Tibial nerve (tissue), 4 donors: ENCODE data around the gene KAT6B. TPM values are rescaled to one million over a fixed set of nuclear protein-coding genes. Genes with fewer than 3 reads are reported as not detected.
A peak's percentile ranks its signal among the peaks of the same experiment; 100 is the strongest.

Experiments
- DNase-seq, 2 donors: peaks; one replicate each; pipeline ENCODE4 v3.0.0-alpha.2; 2019; ENCODE audit warnings: low spot score in 2 of 2
- H3K27ac ChIP-seq, 4 donors: fragments of 200-600 bp; sonication (generic) in 3 of 4; one replicate each; pipeline ENCODE4 v1.5.1; 2017 to 2019; ENCODE audit warnings: mild to moderate bottlenecking in 1 of 4
- H3K27me3 ChIP-seq, 2 donors: fragments of 200-600 bp; sonication (generic) in 1 of 2; one replicate each; pipeline versions ENCODE4 v1.5.1 to v1.6.0; 2017 to 2019
- H3K36me3 ChIP-seq, 3 donors: fragments of 200-600 bp; sonication (generic); one replicate each; pipeline ENCODE4 v1.5.1; 2018 to 2019
- H3K4me1 ChIP-seq, 4 donors: fragments of 200-600 bp; sonication (generic) in 3 of 4; one replicate each; pipeline ENCODE4 v1.5.1; 2017 to 2019
- H3K4me3 ChIP-seq, 4 donors: fragments of 200-600 bp; sonication (generic) in 3 of 4; one replicate each; pipeline ENCODE4 v1.5.1; 2017 to 2019; ENCODE audit warnings: mild to moderate bottlenecking in 1 of 4, moderate library complexity in 1 of 4
- H3K9me3 ChIP-seq, 4 donors: fragments of 200-600 bp; sonication (generic) in 3 of 4; one replicate each; pipeline ENCODE4 v1.5.1; 2017 to 2019
- EP300 ChIP-seq, 2 donors: sonication (generic); formaldehyde crosslinking; IDR thresholded peaks; one replicate each; pipeline ENCODE4 v1.6.1; 2017; ENCODE audit warnings: antibody characterized with exemption in 2 of 2, mild to moderate bottlenecking in 1 of 2
- POLR2A ChIP-seq, 2 donors: fragments of 450-650 bp; IDR thresholded peaks; one replicate each; pipeline ENCODE4 v1.6.1; 2017; ENCODE audit warnings: antibody characterized with exemption in 2 of 2, mild to moderate bottlenecking in 2 of 2, moderate library complexity in 2 of 2
- WGBS, 2 donors: methylation state at CpG; one replicate each; pipeline ENCODE4 v1.1.5; 2018; 5-methylcytosine and 5-hydroxymethylcytosine counted together
- total RNA-seq, 4 donors: library from RNA; depleted of rRNA; stranded (reverse); fragments of >200 nt; gene quantifications; one replicate each; pipeline ENCODE4 v1.1.0, GENCODE V29; 2016
- TF ChIP-seq, protein P1 (sequence below), 5 experiments: fragments of 200-600 bp in 3 of 5; fragments of 450-650 bp in 2 of 5; sonication (generic) in 3 of 5; IDR thresholded peaks; one replicate each; pipeline ENCODE4 v1.5.1; 2016 to 2019; ENCODE audit warnings: antibody characterized with exemption in 5 of 5, mild to moderate bottlenecking in 3 of 5, moderate library complexity in 2 of 5

KAT6B gene
- total RNA-seq, 4 donors from 2014 or later = 42.3 to 59.7 (median 45.6) TPM

DNA sequence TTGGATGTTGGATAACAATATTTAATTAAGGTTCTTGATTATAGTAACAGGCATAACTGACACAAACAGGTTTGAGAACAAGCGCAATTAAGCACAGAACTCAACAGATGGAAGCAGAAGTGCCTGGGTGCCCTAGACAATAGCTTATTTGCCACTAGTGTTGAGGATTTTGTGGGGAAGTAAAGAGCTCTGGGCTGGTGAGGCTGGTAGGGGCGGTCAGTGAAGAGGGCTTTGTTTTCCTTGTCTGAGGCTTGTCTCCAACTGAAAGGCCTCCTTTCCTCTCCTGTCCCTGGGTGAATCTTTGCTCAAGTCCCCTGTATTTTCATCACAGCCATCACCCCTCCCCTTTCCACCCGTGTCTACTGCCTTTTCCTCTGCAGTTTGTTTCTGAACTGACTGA, 104.6 kb downstream of the KAT6B start:
- Histone ChIP-seq H3K36me3 (no peaks in the 10 kb centered on the region), H3K9me3 (no peaks in the 10 kb centered on the region), H3K4me3 (no peak overlapping the region), H3K4me1 (peaks cover 0 to 67% (median 26%) of the 10 kb centered on the region in 4 donors), H3K27me3 (no peaks in the 10 kb centered on the region), H3K27ac (peak overlapping the region in 2 of 4 donors; percentile 7 to 37)
- TF ChIP-seq EP300 (IDR thresholded peaks at IDR 0.05) = no peak
- TF ChIP-seq, protein P1, sequence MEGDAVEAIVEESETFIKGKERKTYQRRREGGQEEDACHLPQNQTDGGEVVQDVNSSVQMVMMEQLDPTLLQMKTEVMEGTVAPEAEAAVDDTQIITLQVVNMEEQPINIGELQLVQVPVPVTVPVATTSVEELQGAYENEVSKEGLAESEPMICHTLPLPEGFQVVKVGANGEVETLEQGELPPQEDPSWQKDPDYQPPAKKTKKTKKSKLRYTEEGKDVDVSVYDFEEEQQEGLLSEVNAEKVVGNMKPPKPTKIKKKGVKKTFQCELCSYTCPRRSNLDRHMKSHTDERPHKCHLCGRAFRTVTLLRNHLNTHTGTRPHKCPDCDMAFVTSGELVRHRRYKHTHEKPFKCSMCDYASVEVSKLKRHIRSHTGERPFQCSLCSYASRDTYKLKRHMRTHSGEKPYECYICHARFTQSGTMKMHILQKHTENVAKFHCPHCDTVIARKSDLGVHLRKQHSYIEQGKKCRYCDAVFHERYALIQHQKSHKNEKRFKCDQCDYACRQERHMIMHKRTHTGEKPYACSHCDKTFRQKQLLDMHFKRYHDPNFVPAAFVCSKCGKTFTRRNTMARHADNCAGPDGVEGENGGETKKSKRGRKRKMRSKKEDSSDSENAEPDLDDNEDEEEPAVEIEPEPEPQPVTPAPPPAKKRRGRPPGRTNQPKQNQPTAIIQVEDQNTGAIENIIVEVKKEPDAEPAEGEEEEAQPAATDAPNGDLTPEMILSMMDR (IDR thresholded peaks at IDR 0.05) = no peak
- TF ChIP-seq POLR2A (IDR thresholded peaks at IDR 0.05) = no peak
- no peak for DNase-seq
- 57 to 61% methylated on average over 3 of the region's 3 CpGs for WGBS, 2 donors

- peak; percentile 64 to 68 for DNase-seq
- H3K27ac ChIP-seq = no peak overlapping the region
- TF ChIP-seq EP300 (IDR thresholded peaks at IDR 0.05) (no peak), POLR2A (IDR thresholded peaks at IDR 0.05) (no peak)
- TF ChIP-seq, protein P1 (IDR thresholded peaks at IDR 0.05) = no peak
- peaks cover 0 to 66% (median 31%) of the 10 kb centered on the region in 4 donors for H3K4me1 ChIP-seq
- 71 to 87% methylated on average over 3 of the region's 3 CpGs for WGBS, 2 donors
- H3K4me3 ChIP-seq = no peak overlapping the region
- no peaks in the 10 kb centered on the region for H3K9me3 ChIP-seq
- no peaks in the 10 kb centered on the region for H3K36me3 ChIP-seq
- H3K27me3 ChIP-seq = no peaks in the 10 kb centered on the region
These were observed 106.2 kb downstream of the KAT6B start for GRCh38 chr10:74932648-74933047.

DNA sequence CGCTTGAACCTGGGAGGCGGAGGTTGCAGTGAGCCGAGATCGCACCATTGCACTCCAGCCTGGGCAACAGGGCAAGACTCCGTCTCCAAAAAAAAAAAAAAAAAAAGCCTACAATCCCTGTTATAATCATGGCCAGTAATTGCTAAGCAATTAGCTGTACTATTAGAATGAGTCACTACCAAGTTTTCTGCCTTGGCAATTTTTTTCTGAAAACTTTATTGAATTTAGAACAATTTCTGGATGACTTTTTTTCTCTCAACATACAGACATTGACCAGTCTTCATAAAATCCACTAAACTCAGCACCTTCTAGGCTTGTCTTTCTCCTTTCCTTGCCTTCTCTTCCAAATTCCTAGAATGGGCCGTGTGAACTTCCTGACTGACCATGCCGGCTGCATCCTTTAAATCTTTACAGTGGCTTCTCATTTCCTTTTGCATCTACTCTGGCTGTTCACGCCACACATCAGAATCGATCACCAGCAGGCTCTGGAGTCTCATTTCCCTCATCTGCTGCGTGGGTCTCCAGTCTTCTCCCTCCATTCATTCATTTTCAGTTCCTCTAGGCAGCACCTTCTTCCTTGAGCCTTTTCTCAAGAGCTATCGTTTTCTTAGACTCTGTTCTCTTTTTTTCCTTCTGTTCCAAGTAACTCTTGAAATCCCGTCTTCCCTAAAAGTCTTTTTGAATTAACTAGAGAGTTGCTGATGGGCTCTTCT, 107.9 kb downstream of the KAT6B start:
- Histone ChIP-seq H3K36me3 (no peaks in the 10 kb centered on the region), H3K27ac (no peak overlapping the region), H3K4me3 (no peak overlapping the region), H3K9me3 (no peaks in the 10 kb centered on the region), H3K4me1 (peaks cover 0 to 60% (median 20%) of the 10 kb centered on the region in 4 donors), H3K27me3 (no peaks in the 10 kb centered on the region)
- DNase-seq = no peak
- 78 to 80% methylated on average over 12 of the region's 12 CpGs for WGBS, 2 donors
- TF ChIP-seq EP300 (IDR thresholded peaks at IDR 0.05) = no peak
- TF ChIP-seq, protein P1 (IDR thresholded peaks at IDR 0.05) = no peak
- no peak for TF ChIP-seq POLR2A (IDR thresholded peaks at IDR 0.05)

DNA sequence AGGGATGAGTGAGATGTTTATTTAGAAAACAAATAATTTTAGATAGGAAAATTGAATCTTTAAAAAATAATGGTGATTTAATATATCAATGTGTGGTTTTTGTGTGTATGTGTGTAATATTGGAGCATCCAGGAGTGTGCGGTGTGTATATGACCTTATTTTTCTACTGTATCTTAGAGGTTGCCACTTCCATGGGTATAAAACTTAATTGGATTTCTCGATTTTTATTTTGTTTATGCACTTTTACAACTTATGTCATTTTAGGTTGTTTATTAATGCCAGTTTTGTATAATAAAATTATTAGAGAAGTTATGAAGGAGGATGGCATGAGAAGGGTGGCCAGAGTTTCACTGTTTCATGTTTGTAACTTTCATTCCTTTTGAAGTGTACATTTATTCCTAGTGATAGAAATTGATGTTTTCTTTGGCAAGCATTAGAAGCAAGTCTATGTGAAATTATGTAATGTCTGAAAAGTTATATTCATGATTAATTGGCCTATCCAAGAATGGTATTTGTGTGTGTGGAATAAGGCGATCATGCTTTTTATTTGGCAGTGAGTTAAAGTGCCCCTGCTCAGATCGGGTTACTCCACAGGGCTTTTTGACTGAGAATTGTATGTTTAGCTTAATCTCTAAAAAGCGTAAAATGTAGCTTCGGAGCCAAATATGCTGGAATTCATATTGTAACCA, 110.3 kb downstream of the KAT6B start:
- Histone ChIP-seq H3K27ac (no peak overlapping the region), H3K36me3 (no peaks in the 10 kb centered on the region), H3K4me3 (no peak overlapping the region), H3K4me1 (peaks cover 0 to 57% (median 18%) of the 10 kb centered on the region in 4 donors), H3K27me3 (no peaks in the 10 kb centered on the region), H3K9me3 (no peaks in the 10 kb centered on the region)
- WGBS, 2 donors = 29 to 31% methylated on average over 6 of the region's 6 CpGs
- TF ChIP-seq POLR2A (IDR thresholded peaks at IDR 0.05) (no peak), EP300 (IDR thresholded peaks at IDR 0.05) (no peak)
- TF ChIP-seq, protein P1 (IDR thresholded peaks at IDR 0.05) = no peak
- no peak for DNase-seq

- Histone ChIP-seq H3K27ac (no peak overlapping the region), H3K9me3 (no peaks in the 10 kb centered on the region), H3K4me1 (peaks cover 0 to 58% (median 18%) of the 10 kb centered on the region in 4 donors), H3K36me3 (no peaks in the 10 kb centered on the region), H3K27me3 (no peaks in the 10 kb centered on the region), H3K4me3 (no peak overlapping the region)
- no peak for TF ChIP-seq EP300 (IDR thresholded peaks at IDR 0.05)
- no peak for TF ChIP-seq POLR2A (IDR thresholded peaks at IDR 0.05)
- TF ChIP-seq, protein P1 (IDR thresholded peaks at IDR 0.05) = no peak
- WGBS, 2 donors = 74 to 77% methylated on average over 1 of the region's 1 CpG
- no peak for DNase-seq
These were observed 111.0 kb downstream of the KAT6B start for GRCh38 chr10:74937266-74937856.
